CD14-positive monocyte (primary cell): Measurements from ENCODE around the gene AKR7A3. TPM values are rescaled to one million over a fixed set of nuclear protein-coding genes. Genes with fewer than 3 reads are reported as not detected.
"Not testable (repeated sequence)": the region's sequence is repeated elsewhere in the genome, so short reads cannot be mapped to it uniquely, and the experiment has no call there.

Source experiments
- DNase-seq, 3 donors: peaks; one replicate each; pipeline ENCODE4 v3.0.0-alpha.2; 2011 to 2022
- H2AFZ ChIP-seq: 2 replicates; pipeline ENCODE4 v1.6.0; 2012; ENCODE audit warnings: mild to moderate bottlenecking, low read depth, low read length, inconsistent platforms; ENCODE audit not compliant: insufficient read depth, poor library complexity, severe bottlenecking
- H3K27ac ChIP-seq, 2 donors: 1 replicate in 1 of 2; 2 replicates in 1 of 2; pipeline ENCODE4 v1.5.1; 2012 to 2013; ENCODE audit warnings: low read length in 2 of 2, control low read depth in 1 of 2, inconsistent platforms in 1 of 2, low read depth in 1 of 2, mild to moderate bottlenecking in 1 of 2
- H3K27me3 ChIP-seq, 2 donors: one replicate each; pipeline versions ENCODE4 v1.6.0 to v1.6.1; 2011 to 2013; ENCODE audit warnings: low read length in 2 of 2; ENCODE audit not compliant: control insufficient read depth in 2 of 2, insufficient read depth in 2 of 2
- H3K36me3 ChIP-seq, 2 donors: replicated peaks in 1 of 2; 1 replicate in 1 of 2; 2 replicates in 1 of 2; pipeline versions ENCODE4 v1.5.1 to v1.6.1; 2012 to 2013; ENCODE audit warnings: low read length in 2 of 2, control low read depth in 1 of 2, inconsistent platforms in 1 of 2, mild to moderate bottlenecking in 1 of 2; ENCODE audit not compliant: insufficient read depth in 2 of 2, control insufficient read depth in 1 of 2
- H3K4me1 ChIP-seq, 2 donors: 1 replicate in 1 of 2; 2 replicates in 1 of 2; pipeline versions ENCODE4 v1.5.1 to v1.6.1; 2012 to 2013; ENCODE audit warnings: low read length in 2 of 2, control low read depth in 1 of 2, inconsistent platforms in 1 of 2, mild to moderate bottlenecking in 1 of 2, moderate library complexity in 1 of 2; ENCODE audit not compliant: insufficient read depth in 2 of 2, control insufficient read depth in 1 of 2
- H3K4me2 ChIP-seq: replicated peaks from 2 replicates; pipeline ENCODE3; 2012; ENCODE audit warnings: low read length, moderate library complexity, mild to moderate bottlenecking; ENCODE audit not compliant: poor library complexity, severe bottlenecking; ENCODE audit errors: extremely low read depth
- H3K4me3 ChIP-seq, 3 experiments: fragments of 200-600 bp in 1 of 3; sonication (generic) in 1 of 3; replicated peaks in 1 of 3; 1 replicate in 2 of 3; 2 replicates in 1 of 3; pipeline ENCODE4 v1.5.1; 2011 to 2013; ENCODE audit warnings: low read length in 3 of 3, mild to moderate bottlenecking in 3 of 3, control low read depth in 2 of 3, low read depth in 2 of 3, inconsistent platforms in 1 of 3, moderate library complexity in 1 of 3
- H3K79me2 ChIP-seq: 2 replicates; pipeline ENCODE4 v1.6.0; 2012; ENCODE audit warnings: mild to moderate bottlenecking, control low read depth, inconsistent platforms, low read length, moderate library complexity; ENCODE audit not compliant: insufficient read depth
- H3K9ac ChIP-seq: 2 replicates; pipeline ENCODE4 v1.6.0; 2017; ENCODE audit warnings: low read length, mild to moderate bottlenecking; ENCODE audit not compliant: insufficient read depth, poor library complexity, severe bottlenecking
- H3K9me3 ChIP-seq, 2 donors: replicated peaks in 1 of 2; 1 replicate in 1 of 2; 2 replicates in 1 of 2; pipeline versions ENCODE4 v1.5.1 to v1.6.1; 2012 to 2013; ENCODE audit warnings: low read length in 2 of 2, control low read depth in 1 of 2; ENCODE audit not compliant: control insufficient read depth in 1 of 2, insufficient read depth in 1 of 2
- H4K20me1 ChIP-seq: 2 replicates; pipeline ENCODE4 v1.6.0; 2012; ENCODE audit warnings: mild to moderate bottlenecking, low read length, control low read depth, moderate library complexity; ENCODE audit not compliant: insufficient read depth
- H3K27ac Mint-ChIP-seq, 7 donors: one replicate each; pipeline ENCODE4 v1.8.0; 2020; ENCODE audit warnings: mild to moderate bottlenecking in 7 of 7, mixed read lengths in 7 of 7, moderate library complexity in 6 of 7, inconsistent platforms in 2 of 7
- H3K27me3 Mint-ChIP-seq, 3 donors: one replicate each; pipeline ENCODE4 v1.8.0; 2021 to 2022; ENCODE audit warnings: low read depth in 3 of 3, mild to moderate bottlenecking in 3 of 3, mixed read lengths in 3 of 3, moderate library complexity in 3 of 3, inconsistent platforms in 1 of 3
- H3K36me3 Mint-ChIP-seq, 2 donors: one replicate each; pipeline ENCODE4 v1.8.0; 2020; ENCODE audit warnings: mixed read lengths in 2 of 2, inconsistent platforms in 1 of 2, mild to moderate bottlenecking in 1 of 2
- H3K4me1 Mint-ChIP-seq: one replicate; pipeline ENCODE4 v1.8.0; 2020; ENCODE audit warnings: mild to moderate bottlenecking, mixed read lengths
- H3K4me3 Mint-ChIP-seq, 2 donors: one replicate each; pipeline ENCODE4 v1.8.0; 2020; ENCODE audit warnings: mild to moderate bottlenecking in 2 of 2, mixed read lengths in 2 of 2, moderate library complexity in 1 of 2
- H3K9me3 Mint-ChIP-seq, 7 donors: one replicate each; pipeline ENCODE4 v1.8.0; 2020 to 2022; ENCODE audit warnings: mixed read lengths in 7 of 7, mild to moderate bottlenecking in 6 of 7, moderate library complexity in 6 of 7, inconsistent platforms in 2 of 7
- CTCF ChIP-seq: fragments of 200-600 bp; IDR thresholded peaks from one replicate; pipeline ENCODE4 v1.8.0; 2022; ENCODE audit warnings: antibody characterized with exemption, mild to moderate bottlenecking
- WGBS: methylation state at CpG from one replicate; pipeline ENCODE4 v1.1.5; 2013; ENCODE audit warnings: missing lambda C conversion rate; ENCODE audit not compliant: insufficient coverage; 5-methylcytosine and 5-hydroxymethylcytosine counted together
- intact Hi-C, 2 donors: fragments of 100-400 bp; cut with micrococcal nuclease; formaldehyde crosslinking; loops; one replicate each; pipeline versions ENCODE4 v1.15.0 to v1.15.1; 2023
- polyA plus RNA-seq, 3 donors: library from polyadenylated mRNA; depleted of rRNA in 1 of 3; unstranded in 2 of 3; stranded (reverse) in 1 of 3; fragments of 300-500 nt in 2 of 3; fragments of >200 nt in 1 of 3; fragmentation: Illumina TruSeq in 2 of 3; gene quantifications; 1 replicate in 2 of 3; 2 replicates in 1 of 3; pipeline ENCODE4 v1.2.3, GENCODE V29; 2012 to 2021

AKR7A3 gene
- polyA plus RNA-seq, 3 donors = 0.15 to 0.56 TPM; not detected in 1

GRCh38 chr1:19257178-19257914, 31.2 kb downstream of the AKR7A3 start:
- WGBS = 76% methylated on average over 11 of the region's 15 CpGs
- no peak overlapping the region for H3K4me3 ChIP-seq
- no peaks in the 10 kb centered on the region for H3K9me3 ChIP-seq
- no peak for DNase-seq
- Mint-ChIP-seq H3K4me1 (peaks cover 13% of the 10 kb centered on the region), H3K4me3 (no peak overlapping the region), H3K27me3 (peaks cover 0 to 2% (median 0%) of the 10 kb centered on the region in 3 donors), H3K9me3 (no peaks in the 10 kb centered on the region), H3K27ac (peak overlapping the region in 2 of 7 donors; percentile 52 to 76), H3K36me3 (peaks cover 48 to 61% of the 10 kb centered on the region in 2 donors)
- H3K4me1 ChIP-seq = peaks cover 6 to 12% of the 10 kb centered on the region in 2 donors
- no peak for TF ChIP-seq CTCF
- H3K79me2 ChIP-seq = peaks cover 24% of the 10 kb centered on the region
- H3K4me2 ChIP-seq = no peak overlapping the region
- no peak overlapping the region for H2AFZ ChIP-seq
- H3K9ac ChIP-seq = no peak overlapping the region
- intact Hi-C loops = no loop called here
- no peaks in the 10 kb centered on the region for H4K20me1 ChIP-seq
- H3K36me3 ChIP-seq = peaks cover 48 to 65% of the 10 kb centered on the region in 2 donors
- H3K27ac ChIP-seq = no peak overlapping the region
- no peaks in the 10 kb centered on the region for H3K27me3 ChIP-seq

- H2AFZ ChIP-seq, H3K4me3 Mint-ChIP-seq, H3K9me3 ChIP-seq, H4K20me1 ChIP-seq, H3K9ac ChIP-seq, DNase-seq, H3K4me3 ChIP-seq, H3K4me2 ChIP-seq, H3K27me3 Mint-ChIP-seq, intact Hi-C loops, H3K27ac ChIP-seq, H3K27me3 ChIP-seq, H3K9me3 Mint-ChIP-seq: not testable (repeated sequence)
- Mint-ChIP-seq H3K27ac (peak overlapping the region in 1 of 7 donors; percentile 59), H3K36me3 (peaks cover 48 to 61% of the 10 kb centered on the region in 2 donors), H3K4me1 (peaks cover 19% of the 10 kb centered on the region)
- Histone ChIP-seq H3K4me1 (peaks cover 12 to 21% of the 10 kb centered on the region in 2 donors), H3K36me3 (peaks cover 48 to 65% of the 10 kb centered on the region in 2 donors), H3K79me2 (peaks cover 33% of the 10 kb centered on the region)
- WGBS = 100% methylated on average over 3 of the region's 5 CpGs
Measured at GRCh38 chr1:19256301-19256700, 32.3 kb downstream of the AKR7A3 start.
